ENCODE data around the gene SEPTIN2.

The SEPTIN2 gene

DNA sequence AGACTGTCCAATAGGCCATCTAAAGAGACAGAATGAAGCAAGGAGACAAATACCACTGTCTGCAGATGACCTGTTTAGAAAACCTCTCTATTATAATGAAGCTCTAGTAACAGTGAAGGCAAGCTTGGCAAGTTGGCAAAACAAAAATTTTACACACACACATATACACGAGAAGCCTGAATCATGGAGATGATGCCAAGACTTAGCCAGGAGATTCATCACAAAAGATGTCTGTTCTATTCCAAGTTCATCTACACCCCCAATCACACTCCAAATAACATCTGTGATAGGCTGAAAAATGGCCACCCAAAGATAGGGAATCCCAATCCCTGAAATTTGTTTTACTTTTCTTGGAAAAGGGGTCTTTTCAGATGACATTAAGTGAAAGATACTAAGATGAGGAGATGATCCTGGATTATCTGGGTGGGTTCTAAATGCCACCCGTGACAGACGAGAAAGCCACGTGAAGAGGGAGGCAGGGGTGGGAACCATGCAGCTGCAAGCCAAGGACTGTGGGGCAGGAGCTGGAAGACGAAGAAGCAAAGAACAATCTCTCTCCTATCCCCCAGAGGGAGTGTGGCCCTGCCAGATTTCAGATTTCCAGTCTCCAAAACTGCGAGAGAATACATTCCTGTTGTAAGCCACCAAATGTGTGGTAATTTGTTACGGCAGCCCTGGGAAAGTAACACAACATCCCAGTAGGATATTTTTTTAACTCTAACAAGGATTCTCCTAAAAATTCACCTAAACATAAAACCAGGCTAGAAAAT lies 20.2 kb upstream of the SEPTIN2 start:
- Mint-ChIP-seq H3K4me1 (ENCODE audit: low read depth) (peaks cover 35% of the 10 kb centered on the region), H3K36me3 (ENCODE audit: low read depth) (peaks cover 20% of the 10 kb centered on the region), H3K9me3 (no peaks in the 10 kb centered on the region), H3K4me3 (no peak overlapping the region), H3K27ac (no peak overlapping the region), H3K27me3 (no peaks in the 10 kb centered on the region)
- intact Hi-C loops (cut with micrococcal nuclease) = no loop called here

DNA sequence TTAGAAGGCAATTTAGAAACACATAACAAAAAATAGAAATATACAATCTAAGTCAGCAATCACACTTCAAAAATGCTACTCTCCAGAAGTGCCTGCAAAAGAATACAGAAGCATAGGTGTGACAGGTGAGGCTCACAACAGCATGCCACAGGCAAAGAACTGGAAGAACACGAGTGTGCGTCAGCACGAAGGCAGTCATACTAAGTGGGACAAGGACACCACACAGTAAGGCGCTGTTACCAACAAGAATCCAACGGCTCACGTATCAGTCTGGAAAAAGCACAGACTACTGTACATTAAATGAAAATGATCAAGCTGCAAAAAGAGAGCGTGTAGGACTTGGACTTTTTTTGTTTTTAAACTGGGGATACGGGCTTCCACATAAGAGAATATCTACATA lies 19.0 kb upstream of the SEPTIN2 start:
- H3K4me3 Mint-ChIP-seq = no peak overlapping the region

DNA sequence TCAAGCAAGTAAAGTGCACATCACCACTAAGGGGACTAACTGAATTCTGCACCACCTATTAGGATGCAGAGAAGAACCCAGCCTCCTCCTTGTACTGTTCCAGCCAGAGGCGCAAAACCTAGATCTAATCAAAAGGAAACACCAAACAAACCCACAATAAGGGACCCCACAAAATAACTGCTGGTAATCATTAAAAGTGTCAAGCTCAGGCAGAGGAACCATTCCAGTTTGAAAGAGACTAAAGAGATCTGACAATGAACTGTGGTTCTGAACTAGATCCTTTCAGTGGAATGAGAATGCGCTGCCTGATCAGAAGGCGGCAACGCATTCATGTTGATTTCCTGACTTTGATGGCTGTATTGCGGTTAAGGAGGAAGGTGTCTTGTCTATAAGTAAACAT lies 17.1 kb upstream of the SEPTIN2 start:
- peaks cover 47% of the 10 kb centered on the region for H3K4me1 Mint-ChIP-seq (ENCODE audit: low read depth)
- H3K27me3 Mint-ChIP-seq = no peaks in the 10 kb centered on the region
- H3K4me3 Mint-ChIP-seq = no peak overlapping the region
- intact Hi-C loops (cut with micrococcal nuclease) = no loop called here
- H3K9me3 Mint-ChIP-seq = no peaks in the 10 kb centered on the region
- peaks cover 20% of the 10 kb centered on the region for H3K36me3 Mint-ChIP-seq (ENCODE audit: low read depth)
- H3K27ac Mint-ChIP-seq = no peak overlapping the region

More for the DNA sequence above, 19.0 kb upstream of the SEPTIN2 start:
- H3K36me3 Mint-ChIP-seq (ENCODE audit: low read depth) = peaks cover 20% of the 10 kb centered on the region
- intact Hi-C loops (cut with micrococcal nuclease) = no loop called here
- H3K27ac Mint-ChIP-seq = no peak overlapping the region
- H3K9me3 Mint-ChIP-seq = no peaks in the 10 kb centered on the region
- peaks cover 37% of the 10 kb centered on the region for H3K4me1 Mint-ChIP-seq (ENCODE audit: low read depth)
- H3K27me3 Mint-ChIP-seq = no peaks in the 10 kb centered on the region

DNA sequence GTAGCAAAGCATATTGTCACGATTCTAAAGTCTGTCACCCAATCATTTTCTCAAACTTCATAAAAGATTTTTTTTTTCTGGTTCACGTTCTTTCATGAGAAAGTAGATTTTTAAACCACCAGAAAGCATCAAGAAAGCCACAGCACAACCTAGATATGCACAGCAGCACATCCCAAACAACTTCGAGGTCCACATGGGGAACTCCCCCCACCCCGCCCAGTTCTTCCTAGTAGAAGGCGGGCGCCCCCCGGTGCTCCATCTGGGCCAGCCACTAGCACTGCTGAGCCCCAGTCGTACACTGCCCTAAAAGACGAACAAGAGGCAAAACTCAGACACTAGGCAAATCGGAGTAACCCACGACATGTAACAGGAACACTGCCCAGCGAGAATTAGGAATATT lies 15.7 kb upstream of the SEPTIN2 start:
- H3K27me3 Mint-ChIP-seq = no peaks in the 10 kb centered on the region
- peaks cover 20% of the 10 kb centered on the region for H3K36me3 Mint-ChIP-seq (ENCODE audit: low read depth)
- H3K9me3 Mint-ChIP-seq = no peaks in the 10 kb centered on the region
- no peak overlapping the region for H3K4me3 Mint-ChIP-seq
- no peak overlapping the region for H3K27ac Mint-ChIP-seq
- intact Hi-C loops (cut with micrococcal nuclease) = no loop called here
- H3K4me1 Mint-ChIP-seq (ENCODE audit: low read depth) = peaks cover 60% of the 10 kb centered on the region

DNA sequence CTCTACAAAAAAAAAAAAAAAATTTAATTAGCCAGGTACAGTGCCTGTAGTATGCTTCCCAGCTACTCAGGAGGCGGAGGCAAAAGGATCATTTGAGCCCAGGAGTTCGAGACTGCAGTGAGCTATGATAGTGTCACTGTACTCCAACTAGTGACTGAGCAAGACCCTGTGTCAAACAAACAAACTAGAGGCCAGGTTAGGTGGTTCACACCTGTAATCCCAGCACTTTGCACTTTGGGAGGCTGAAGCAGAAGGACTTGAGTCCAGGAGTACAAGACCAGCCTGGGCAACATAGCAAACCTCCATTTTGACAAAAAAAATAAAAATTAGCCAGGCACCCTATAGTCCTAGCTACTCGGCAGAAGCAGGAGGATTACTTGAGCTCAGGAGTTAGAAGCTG lies 13.6 kb upstream of the SEPTIN2 start:
- H3K4me1 Mint-ChIP-seq (ENCODE audit: low read depth) = peaks cover 54% of the 10 kb centered on the region
- H3K36me3 Mint-ChIP-seq (ENCODE audit: low read depth) = peaks cover 30% of the 10 kb centered on the region
- intact Hi-C loops (cut with micrococcal nuclease) = no loop called here
- no peaks in the 10 kb centered on the region for H3K9me3 Mint-ChIP-seq
- no peak overlapping the region for H3K4me3 Mint-ChIP-seq
- H3K27ac Mint-ChIP-seq = no peak overlapping the region
- no peaks in the 10 kb centered on the region for H3K27me3 Mint-ChIP-seq

DNA sequence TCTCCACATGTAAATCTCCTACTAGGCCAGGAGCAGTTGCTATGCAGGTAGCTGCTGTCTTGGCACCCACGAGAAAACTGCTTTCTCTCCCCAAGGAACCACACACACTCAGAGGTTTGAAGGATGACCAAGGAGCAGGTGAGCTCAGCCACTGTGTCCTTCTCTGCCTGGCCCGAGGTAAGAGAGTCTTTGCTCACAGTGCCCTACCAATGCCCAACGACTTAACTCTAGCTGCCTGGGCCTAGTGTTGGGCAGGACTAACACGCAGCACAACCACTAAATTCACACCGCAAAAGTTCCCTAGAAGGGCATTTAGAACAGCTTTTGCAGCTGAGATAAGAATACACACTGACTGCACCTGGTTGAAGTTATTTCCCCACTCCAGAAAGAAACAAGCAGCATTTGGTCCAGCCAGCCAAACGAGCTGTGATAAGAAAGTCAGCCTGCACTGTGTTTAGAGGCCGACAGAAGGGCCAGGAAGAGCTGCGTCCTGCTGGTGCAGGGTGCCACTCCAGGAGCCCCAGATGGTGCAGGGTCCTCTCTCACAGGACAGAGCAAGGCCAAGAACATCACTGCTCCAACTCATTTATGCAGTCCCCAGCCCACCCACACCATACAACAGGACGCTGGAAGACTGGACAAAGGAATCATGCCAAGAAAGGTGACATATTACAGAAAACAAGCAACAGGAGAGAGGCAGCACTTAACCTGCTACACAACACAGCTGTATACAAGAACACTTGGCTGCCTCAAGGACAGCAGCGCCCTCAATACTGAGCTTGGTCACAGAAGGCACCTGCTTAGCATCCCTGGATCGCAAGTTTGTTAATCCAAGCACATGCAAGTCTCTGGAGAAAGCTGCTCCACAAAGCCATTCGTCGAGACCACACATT lies 12.7 kb upstream of the SEPTIN2 start:
- peaks cover 46% of the 10 kb centered on the region for H3K4me1 Mint-ChIP-seq (ENCODE audit: low read depth)

DNA sequence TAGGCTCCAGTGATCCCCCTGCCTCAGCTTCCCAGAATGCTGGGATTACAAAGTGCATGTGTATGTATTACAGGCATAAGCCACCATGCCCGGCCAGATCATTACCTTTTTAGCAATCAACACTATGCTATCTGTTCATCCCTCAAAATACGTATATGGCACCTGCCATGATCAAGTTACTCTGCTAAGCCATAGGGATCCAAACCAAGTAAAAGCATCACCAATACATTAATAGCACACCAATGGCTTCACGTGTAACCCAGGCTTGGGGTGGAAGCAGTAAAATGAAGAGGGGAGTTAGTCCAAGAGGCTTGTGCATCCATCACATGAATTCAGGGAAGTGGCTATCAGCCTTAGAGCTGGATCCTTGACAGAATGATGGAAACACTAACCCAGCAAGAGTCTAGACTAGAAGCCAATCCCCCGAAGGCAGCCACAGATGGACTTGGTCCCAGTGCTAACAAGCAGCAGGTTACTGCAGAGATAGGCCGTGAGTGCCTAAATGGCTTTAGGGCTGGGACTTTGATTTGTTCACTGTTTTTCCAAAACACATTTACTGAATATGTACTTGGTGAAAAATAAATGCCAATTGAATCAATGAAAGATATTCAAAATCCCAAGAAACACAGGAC lies 11.6 kb upstream of the SEPTIN2 start:
- peaks cover 47% of the 10 kb centered on the region for H3K4me1 Mint-ChIP-seq (ENCODE audit: low read depth)
- H3K27ac Mint-ChIP-seq = no peak overlapping the region
- peaks cover 25% of the 10 kb centered on the region for H3K36me3 Mint-ChIP-seq (ENCODE audit: low read depth)
- intact Hi-C loops (cut with micrococcal nuclease) = no loop called here
- no peaks in the 10 kb centered on the region for H3K27me3 Mint-ChIP-seq
- H3K9me3 Mint-ChIP-seq = no peaks in the 10 kb centered on the region
- H3K4me3 Mint-ChIP-seq = no peak overlapping the region

More for the DNA sequence above, 12.7 kb upstream of the SEPTIN2 start:
- Mint-ChIP-seq H3K27ac (no peak overlapping the region), H3K36me3 (ENCODE audit: low read depth) (peaks cover 21% of the 10 kb centered on the region), H3K27me3 (no peaks in the 10 kb centered on the region), H3K4me3 (no peak overlapping the region), H3K9me3 (no peaks in the 10 kb centered on the region)
- intact Hi-C loops (cut with micrococcal nuclease) = no loop called here

DNA sequence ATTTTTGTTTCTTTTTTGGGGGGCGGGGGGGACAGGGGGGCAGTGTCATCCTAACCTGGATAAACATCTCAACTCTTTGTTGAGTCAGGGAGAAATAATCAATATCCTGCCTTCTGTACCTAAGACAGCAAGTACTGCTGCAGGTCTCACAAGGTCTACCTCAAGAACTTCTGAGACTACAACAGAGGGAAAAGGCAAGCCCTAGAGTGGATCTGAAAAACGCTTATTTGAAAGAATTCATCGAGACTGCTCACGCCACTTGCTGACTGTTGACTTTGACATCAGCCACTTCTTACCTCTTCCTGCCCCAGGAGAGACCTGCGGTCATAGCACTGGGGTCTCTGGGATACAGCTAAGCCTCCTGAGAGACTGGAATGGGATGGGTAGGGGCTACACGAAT lies 8.7 kb upstream of the SEPTIN2 start:
- Mint-ChIP-seq H3K27ac (no peak overlapping the region), H3K4me1 (ENCODE audit: low read depth) (peaks cover 66% of the 10 kb centered on the region), H3K4me3 (no peak overlapping the region), H3K36me3 (ENCODE audit: low read depth) (peaks cover 34% of the 10 kb centered on the region), H3K27me3 (no peaks in the 10 kb centered on the region), H3K9me3 (no peaks in the 10 kb centered on the region)
- intact Hi-C loops (cut with micrococcal nuclease) = no loop called here

DNA sequence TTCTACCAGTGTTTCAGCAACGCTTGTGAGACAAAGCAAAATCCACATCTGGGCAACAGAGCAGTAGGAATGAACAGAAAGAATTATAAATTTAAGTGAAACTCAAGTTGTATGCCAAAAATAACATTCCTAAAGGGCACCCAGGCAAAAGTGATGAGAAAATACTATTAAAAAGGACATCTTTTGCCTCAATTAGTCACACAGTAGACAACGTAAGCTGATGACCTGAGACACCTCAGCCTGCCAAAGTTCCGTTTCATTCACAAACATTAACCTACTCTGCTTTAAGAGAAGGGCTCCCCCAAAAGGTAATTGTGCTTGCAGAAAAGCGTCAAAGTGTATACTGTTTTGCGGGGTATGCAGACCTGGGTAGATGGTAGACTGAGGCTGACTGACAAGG lies 7.5 kb upstream of the SEPTIN2 start:
- H3K9me3 Mint-ChIP-seq = no peaks in the 10 kb centered on the region
- H3K27me3 Mint-ChIP-seq = no peaks in the 10 kb centered on the region
- peaks cover 40% of the 10 kb centered on the region for H3K36me3 Mint-ChIP-seq (ENCODE audit: low read depth)
- H3K27ac Mint-ChIP-seq = no peak overlapping the region
- peaks cover 64% of the 10 kb centered on the region for H3K4me1 Mint-ChIP-seq (ENCODE audit: low read depth)
- intact Hi-C loops (cut with micrococcal nuclease) = no loop called here
- H3K4me3 Mint-ChIP-seq = no peak overlapping the region

DNA sequence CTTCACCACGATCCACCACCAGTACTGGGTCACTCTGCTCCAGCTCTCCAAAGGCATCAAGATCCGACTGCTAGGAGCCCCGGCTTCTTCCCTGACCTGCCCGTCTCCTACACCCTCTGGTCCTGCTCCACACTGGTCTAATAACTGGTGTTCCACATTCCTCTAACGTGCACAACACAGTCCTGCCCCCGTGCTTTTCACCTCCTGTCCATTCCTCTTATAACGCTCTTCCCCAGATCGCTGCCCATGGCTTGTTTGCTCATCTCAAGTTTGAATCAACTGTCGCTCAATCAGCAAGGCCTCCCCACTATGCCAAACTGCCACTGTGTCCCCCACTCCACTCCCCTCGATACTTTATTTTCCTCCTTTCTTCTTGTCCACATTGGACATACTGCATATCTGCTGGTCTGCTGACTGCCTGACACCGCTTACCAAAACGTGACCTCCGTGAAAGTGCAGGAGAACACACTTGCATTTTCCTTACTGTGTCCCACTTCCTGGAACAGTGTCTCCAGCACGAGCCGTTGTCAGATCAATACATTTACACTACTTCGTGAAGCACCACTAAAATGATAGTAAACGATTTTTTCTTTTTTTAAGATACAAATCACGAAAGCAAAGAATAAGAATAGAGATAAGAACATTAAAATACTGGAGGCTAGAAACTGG lies 6.8 kb upstream of the SEPTIN2 start:
- peaks cover 64% of the 10 kb centered on the region for H3K4me1 Mint-ChIP-seq (ENCODE audit: low read depth)
- intact Hi-C loops (cut with micrococcal nuclease) = no loop called here
- H3K36me3 Mint-ChIP-seq (ENCODE audit: low read depth) = peaks cover 41% of the 10 kb centered on the region
- H3K27me3 Mint-ChIP-seq = no peaks in the 10 kb centered on the region
- H3K9me3 Mint-ChIP-seq = no peaks in the 10 kb centered on the region
- peak overlapping the region; percentile 89 for H3K27ac Mint-ChIP-seq
- H3K4me3 Mint-ChIP-seq = peak overlapping the region; percentile 7

DNA sequence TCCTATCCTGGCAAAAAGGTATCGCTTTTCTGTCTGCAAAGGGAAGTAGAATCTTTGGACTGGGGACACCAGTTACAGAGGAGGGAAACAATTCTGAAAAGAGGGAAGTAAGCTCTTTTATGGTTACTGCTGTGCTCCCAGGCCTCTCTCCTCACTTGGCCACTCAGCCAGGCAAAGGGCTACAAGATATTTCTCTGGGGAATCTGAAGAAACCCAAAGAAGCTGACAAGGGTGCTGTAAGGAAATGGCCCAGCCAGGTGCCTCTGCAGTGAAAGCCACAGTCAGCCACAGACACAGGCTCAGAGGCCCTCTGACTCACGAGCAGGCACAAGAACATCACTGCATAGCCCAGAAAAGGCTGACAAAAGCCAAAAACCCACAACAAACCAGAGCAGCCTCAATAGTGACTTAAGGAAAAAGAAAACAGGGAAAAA lies 6.0 kb upstream of the SEPTIN2 start:
- no peaks in the 10 kb centered on the region for H3K27me3 Mint-ChIP-seq
- H3K9me3 Mint-ChIP-seq = no peaks in the 10 kb centered on the region
- H3K4me3 Mint-ChIP-seq = peak overlapping the region; percentile 27
- H3K36me3 Mint-ChIP-seq (ENCODE audit: low read depth) = peaks cover 41% of the 10 kb centered on the region
- intact Hi-C loops (cut with micrococcal nuclease) = no loop called here
- peak overlapping the region; percentile 89 for H3K27ac Mint-ChIP-seq
- H3K4me1 Mint-ChIP-seq (ENCODE audit: low read depth) = peaks cover 58% of the 10 kb centered on the region

DNA sequence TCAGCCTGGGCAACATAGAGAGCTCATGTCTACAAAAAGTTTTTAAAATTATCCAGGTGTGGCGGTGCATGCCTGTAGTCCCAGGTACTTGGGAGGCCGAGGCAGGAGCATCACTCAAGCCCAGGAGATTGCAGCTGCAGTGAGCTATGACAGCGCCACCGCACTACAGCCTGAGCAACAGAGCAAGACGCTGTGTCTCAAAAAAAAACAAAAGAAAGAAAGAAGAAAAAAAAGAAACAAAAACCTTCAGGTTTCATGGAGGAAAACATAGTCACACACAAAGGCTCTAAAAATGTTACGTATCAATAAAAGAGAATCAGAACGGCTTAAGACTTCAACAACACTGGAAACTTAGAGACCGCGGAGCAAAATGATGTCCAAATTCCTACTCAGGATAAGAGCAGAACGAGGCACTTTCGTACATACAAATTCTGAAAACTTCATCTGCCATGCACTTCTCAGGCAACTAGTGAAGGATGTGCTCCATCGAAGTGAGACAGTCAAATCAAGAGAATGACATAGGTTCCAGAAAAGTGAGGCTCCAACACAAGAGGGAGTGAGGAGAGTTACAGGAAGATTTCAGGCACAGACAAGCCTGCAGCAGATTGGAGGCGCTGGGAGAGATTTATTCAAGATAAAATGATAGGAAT lies 4.7 kb upstream of the SEPTIN2 start:
- H3K4me3 Mint-ChIP-seq = no peak overlapping the region
- H3K9me3 Mint-ChIP-seq = no peaks in the 10 kb centered on the region
- intact Hi-C loops (cut with micrococcal nuclease) = no loop called here
- H3K4me1 Mint-ChIP-seq (ENCODE audit: low read depth) = peaks cover 52% of the 10 kb centered on the region
- H3K36me3 Mint-ChIP-seq (ENCODE audit: low read depth) = peaks cover 41% of the 10 kb centered on the region
- no peaks in the 10 kb centered on the region for H3K27me3 Mint-ChIP-seq
- peak overlapping the region; percentile 89 for H3K27ac Mint-ChIP-seq

DNA sequence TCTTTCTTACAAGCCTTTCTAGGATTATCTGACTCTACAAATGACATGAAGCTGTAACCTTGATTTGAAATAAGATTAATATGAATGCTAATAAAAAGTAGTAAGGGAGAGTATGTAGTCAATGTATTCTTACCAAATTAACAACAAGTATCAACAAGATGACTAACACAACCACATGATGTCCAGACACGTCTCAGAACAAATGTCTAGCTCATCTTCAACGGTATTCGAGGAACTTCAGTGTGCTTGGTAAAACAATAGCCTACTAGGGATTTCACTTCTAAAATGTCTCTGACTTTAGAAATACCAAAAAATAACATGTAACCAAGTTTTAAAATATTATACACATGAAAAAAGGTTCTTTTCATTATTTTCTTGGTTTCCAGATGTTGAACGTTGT lies 3.6 kb upstream of the SEPTIN2 start:
- no peaks in the 10 kb centered on the region for H3K27me3 Mint-ChIP-seq
- H3K36me3 Mint-ChIP-seq (ENCODE audit: low read depth) = peaks cover 44% of the 10 kb centered on the region
- H3K4me3 Mint-ChIP-seq = no peak overlapping the region
- no peaks in the 10 kb centered on the region for H3K9me3 Mint-ChIP-seq
- H3K27ac Mint-ChIP-seq = no peak overlapping the region
- intact Hi-C loops (cut with micrococcal nuclease) = no loop called here
- H3K4me1 Mint-ChIP-seq (ENCODE audit: low read depth) = peaks cover 58% of the 10 kb centered on the region

All from dendritic cell treated with granulocyte-macrophage colony-stimulating factor and Interleukin-4, amounts not matched to agents 40 ng/mL and 50 ng/mL, for 4 days (primary cell).